HG02973 (cell line): ENCODE data around the gene EDC4.
"Not testable (repeated sequence)": the region's sequence is repeated elsewhere in the genome, so short reads cannot be mapped to it uniquely, and the experiment has no call there.

Experiments
- ATAC-seq: cut with Tn5 transposase; IDR thresholded peaks from one replicate; pipeline ENCODE4 v1.9.1; 2021; ENCODE audit warnings: moderate library complexity; ENCODE audit not compliant: unreplicated experiment

EDC4 gene

DNA sequence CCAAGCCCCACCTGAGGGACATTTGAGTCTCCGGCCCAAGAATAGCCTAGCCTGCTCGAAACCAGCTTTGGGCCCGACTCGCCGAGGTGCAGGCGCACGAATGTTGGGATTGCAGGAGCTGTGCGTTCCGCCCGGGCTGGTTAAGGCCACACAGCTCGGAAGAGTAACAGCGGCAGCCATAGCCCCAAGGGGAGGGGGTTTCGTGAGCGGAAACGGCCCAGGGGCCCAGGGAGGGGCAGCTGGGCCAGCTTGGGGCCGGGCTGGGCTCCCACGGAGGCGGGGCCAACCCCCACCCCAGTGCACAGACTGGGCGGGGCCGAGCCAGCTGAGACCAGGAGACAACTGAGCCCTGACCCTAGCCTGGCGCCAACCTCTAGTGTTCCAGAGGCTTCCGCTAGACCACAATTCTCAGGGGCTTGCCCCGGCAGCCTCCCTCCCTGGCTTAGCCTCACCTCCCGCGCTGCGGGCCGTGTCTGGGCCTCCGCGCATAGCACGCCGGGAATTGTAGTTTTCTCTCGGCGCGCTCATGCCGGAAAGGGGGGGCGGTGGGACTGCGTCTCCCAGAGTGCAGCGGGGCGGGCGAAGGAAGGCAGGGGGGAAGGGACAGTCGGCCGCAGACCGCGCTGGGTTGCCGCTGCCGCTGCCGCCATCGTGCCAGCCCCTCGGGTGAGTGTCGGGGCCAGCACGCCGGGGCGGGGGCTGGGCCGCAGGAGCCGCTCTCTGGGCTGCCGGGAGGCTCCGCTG lies 26.4 kb upstream of the EDC4 start, which contains the start of gene NUTF2:
TSS of gene NUTF2 (plus strand) at position 614 of the 744 bp plus-strand sequence. CDS start 18,198 bp downstream, outside the sequence.
- peak; percentile 49 for ATAC-seq

DNA sequence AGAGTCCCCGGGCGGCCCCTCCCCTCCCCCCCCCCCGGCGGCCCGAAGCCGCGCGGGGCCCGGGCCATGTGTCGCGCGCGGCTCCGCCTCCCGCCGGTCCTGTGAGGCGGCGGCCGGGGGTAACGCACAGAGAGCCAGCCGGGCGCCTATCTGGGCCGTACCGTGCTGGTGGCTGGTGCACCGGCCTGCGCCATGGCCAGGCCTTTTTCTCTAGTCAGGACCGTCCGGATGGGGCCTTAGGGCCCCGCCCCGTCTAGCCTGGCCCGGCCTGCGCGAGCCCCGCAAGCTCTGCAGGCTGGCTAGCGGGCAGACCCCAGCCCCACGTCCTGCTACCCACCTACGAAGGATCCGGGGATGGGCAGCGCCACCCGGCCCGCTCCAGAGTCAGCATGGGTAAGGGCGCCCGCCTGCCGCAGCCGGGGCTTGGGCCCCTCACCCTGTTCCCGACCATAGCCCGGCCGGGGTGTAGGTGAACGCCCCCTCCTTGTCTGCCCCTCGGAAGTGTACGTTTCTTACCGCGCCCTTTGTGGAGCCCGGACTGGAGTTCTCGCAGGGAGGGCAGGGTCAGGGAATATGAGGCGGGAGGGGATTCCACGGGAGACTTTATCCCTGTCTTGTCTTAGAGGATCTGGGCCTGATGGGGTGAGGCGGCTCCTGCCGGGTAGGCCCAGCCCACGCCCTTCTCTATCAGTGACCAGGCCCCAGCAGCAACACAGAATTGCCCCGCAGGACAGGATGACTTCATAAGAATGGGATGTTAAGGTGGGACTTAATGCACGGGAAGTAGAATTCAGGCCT lies 25.6 kb upstream of the EDC4 start, which contains the start of gene CENPT:
TSS of gene CENPT (minus strand) at position 630 of the 798 bp plus-strand sequence. CDS start 13,834 bp downstream, outside the sequence.
- peak; percentile 35 for ATAC-seq

- ATAC-seq, result no peak
These were observed 24.7 kb upstream of the EDC4 start for GRCh38 chr16:67848118-67848517.

- ATAC-seq, result no peak
These were observed 19.2 kb upstream of the EDC4 start for GRCh38 chr16:67853670-67854069.

DNA sequence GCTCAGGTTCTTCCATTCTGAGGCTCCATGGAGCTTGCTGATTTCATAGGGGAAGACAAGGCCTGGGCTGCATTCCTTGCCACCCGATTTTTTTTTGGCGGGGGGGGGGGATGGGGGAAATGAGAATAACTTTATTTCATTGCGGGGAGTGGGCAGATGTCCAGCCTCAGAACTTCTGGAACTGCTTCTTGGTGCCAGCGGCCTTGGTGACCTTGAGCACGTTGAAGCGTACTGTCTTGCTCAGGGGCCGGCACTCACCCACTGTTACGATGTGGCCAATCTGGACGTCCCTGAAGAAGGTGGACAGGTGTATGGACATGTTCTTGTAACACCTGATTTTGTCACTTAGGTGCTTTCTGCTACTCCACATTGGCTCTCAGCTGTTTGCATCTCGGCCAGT lies 17.1 kb upstream of the EDC4 start:
- no peak for ATAC-seq

DNA sequence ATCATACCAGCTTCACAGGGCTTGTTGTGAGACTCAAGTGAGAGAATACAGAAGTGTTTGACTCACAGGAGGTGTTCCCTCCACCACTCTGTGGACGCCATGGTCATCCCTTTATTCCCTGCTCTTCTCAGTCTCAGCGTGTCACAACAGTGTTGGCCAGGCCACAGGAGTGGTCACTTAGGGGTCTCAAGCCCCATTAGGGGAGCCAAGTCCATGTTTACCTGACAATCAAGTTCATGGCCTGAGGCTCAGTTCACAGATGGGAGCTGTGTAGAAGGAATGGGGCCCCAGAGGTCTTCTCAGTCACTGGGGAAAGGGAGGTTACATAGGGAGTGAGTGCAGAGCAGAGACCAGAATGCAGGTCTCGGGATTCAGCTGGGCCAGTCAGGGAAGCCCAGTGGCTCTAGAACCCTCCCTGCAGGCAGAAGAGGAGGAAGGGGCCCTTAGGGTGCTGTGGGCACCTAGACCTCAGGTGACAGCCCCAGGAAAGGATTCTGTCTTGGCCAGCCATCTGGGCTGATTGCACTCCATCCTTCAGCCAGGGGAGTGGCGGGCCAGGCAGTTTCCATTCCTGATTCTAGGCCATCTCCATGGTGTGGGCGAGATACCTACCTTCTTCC lies 15.8 kb upstream of the EDC4 start:
- ATAC-seq, result no peak

DNA sequence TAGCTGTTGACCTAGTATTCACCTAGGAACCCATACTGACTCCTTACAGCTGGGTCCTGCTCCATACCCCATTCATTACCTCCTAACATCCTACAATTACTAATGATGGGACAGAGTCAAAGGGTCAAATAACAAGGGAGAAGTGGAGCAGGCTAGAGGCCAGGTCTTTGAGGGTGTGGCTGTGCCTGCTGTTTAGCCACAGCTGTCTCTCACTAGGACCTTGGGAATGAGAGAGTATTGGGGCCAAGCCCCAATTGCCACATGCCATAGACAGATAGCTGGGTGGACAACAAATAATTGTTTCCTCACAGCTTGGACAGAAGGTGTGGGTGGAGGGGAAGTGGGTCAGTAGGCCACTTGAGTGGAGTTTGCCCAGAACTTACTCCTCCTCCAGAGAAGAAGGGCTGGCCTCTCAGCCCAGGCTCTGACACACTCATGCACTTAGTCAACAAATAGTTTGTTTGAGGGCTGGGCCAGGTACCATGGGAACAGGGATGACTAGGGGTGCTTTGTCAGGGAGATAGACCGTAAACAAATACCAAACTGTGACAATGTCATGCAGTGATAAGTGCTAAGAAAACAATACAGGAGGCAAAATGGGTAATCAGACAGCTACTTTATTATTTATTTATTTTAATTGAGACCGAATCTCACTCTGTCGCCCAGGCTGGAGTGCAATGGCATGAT lies 15.2 kb upstream of the EDC4 start:
- ATAC-seq, result no peak

DNA sequence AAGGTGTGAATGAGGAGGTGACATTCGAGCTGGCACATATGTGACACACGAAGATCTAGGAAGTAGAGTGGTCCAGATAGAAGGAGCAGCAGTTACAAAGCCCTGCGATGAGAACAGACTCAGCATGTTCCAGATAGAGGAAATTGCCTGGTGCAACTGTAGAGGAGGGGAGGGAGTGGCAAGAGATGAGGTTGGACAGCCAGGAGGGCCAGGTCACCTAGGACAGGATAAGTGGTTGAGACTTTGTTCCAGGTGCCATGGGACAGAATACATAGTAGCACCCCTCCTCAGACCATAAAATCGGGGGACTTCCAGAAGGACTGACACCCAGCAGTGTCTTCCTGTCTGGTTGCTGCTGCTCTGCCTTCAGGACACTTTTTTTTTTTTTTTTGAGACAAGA lies 14.4 kb upstream of the EDC4 start:
- ATAC-seq, result no peak

- ATAC-seq, result no peak
These were observed 12.1 kb upstream of the EDC4 start for GRCh38 chr16:67860589-67861398.

GRCh38 chr16:67861877-67862276 lies 11.0 kb upstream of the EDC4 start:
- no peak for ATAC-seq

DNA sequence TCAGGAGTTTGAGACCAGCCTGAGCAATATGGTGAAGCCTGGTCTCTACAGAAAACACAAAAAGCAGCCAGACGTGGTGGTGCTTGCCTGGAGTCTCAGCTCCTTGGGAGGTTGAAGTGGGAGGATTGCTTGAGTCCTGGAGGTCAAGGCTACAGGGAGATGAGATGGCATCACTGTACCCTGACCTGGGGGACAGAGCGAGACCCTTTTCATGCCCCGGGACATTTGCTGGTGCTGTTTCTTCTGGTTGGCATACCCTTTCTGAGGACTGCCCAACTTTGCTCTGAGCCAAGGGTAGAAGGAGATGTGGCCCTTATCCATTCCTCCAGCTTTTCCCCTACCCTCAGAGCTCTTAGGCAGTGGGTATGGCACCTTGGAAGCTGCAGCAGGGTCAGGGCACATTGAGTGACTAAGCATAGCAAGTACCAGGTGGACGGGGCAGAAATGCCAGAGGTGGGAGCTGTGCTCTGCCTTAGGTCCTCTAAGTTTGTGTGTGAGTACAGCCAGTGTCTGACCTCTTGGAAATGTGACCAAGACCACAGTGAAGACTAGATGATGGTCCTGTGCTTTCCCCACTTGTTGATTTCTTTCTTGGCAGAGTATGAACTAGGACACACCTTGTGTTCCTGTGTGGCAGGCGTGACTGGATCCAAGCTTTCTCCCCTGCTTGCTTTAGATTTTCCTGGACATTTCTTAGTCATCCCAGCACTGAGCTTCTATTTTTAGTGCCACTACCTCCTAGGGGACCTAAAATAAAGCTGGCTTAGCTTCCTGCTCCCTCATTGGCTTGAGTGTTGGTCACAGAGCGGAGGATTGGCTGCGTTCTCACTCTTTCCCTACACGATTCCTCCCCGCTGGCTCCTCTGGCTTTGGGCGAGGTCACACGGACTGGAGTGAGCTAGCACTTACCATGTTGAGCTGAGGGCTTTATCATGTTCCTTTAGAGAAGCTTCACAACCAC lies 9.9 kb upstream of the EDC4 start:
- no peak for ATAC-seq

DNA sequence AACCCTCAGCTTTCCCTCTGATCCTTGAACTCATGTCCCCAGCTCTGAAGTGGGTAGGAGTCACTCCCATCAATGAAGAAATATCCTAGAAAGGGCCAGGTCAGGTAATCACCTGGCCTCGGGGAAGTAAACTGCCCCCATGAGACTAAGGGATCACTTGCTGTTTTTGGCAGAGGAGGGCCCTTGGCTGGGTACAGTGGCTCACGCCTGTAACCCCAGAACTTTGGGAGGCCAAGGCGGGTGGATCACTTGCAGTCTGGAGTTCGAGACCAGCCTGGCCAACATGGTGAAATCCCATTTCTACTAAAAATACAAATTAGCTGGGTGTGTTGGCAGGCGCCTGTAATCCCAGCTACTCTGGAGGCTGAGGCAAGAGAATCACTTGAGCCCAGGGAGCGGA lies 8.8 kb upstream of the EDC4 start:
- not testable (repeated sequence) for ATAC-seq

DNA sequence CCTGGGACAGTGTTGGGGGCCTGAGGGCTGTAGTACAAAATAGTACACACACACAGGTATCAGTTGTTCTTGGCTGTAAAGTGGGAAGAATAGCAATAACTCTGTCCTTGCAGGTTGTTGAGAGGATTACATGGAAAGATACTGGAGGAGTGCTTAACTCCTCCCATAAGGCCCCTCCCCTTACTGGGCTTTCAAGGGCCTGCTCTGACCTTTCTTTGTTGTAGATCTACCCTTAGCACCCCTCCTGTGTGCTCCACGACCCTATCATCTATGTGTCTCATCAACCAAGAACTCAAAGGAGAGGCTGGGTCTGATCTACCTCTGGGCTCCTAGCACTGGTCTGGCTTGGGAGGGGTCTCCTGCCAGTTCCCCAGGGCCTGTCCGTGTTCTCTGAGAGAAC lies 8.3 kb upstream of the EDC4 start:
- ATAC-seq, result no peak

GRCh38 chr16:67865318-67865717 lies 7.5 kb upstream of the EDC4 start:
- ATAC-seq, result no peak

- no peak for ATAC-seq
These were observed 4.6 kb upstream of the EDC4 start for GRCh38 chr16:67868290-67868689.

GRCh38 chr16:67869653-67870052 lies 3.2 kb upstream of the EDC4 start:
- no peak for ATAC-seq

GRCh38 chr16:67871256-67871655 lies 1.6 kb upstream of the EDC4 start:
- no peak for ATAC-seq

GRCh38 chr16:67872131-67872630 lies 671 bp upstream of the EDC4 start:
- no peak for ATAC-seq
